Measurements from ENCODE around the gene TAS1R1.

The TAS1R1 gene

DNA sequence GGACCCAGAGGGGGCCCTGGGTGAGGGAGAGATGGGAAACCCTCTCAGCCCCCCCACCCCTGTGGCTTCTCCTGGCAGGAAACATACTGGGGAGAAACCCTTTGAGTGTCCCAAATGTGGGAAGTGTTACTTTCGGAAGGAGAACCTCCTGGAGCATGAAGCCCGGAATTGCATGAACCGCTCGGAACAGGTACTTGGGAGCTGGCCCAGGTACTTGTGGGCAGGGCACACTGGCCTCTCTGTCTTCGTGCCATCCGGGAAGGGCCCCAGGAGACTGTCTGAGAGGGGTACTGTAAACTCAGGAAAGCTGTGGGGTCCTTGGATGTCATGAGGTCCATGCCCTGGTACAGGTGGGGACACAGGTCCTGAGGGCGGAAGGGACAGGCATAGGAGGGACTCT is 30.7 kb downstream of the TAS1R1 start:
- no peaks in the 10 kb centered on the region for H3K27me3 ChIP-seq (ENCODE audit: control insufficient read depth, insufficient read depth, low read length)
- no peak overlapping the region for H3K9ac ChIP-seq (ENCODE audit: low read depth, low read length)
- H3K4me1 ChIP-seq (ENCODE audit: control insufficient read depth, insufficient read depth, low read length): peaks cover 22% of the 10 kb centered on the region
- no peak overlapping the region for H3K4me3 ChIP-seq (ENCODE audit: low read length)
- no peaks in the 10 kb centered on the region for H3K9me3 ChIP-seq (replicated peaks; ENCODE audit: low read length)
- H3K36me3 ChIP-seq (ENCODE audit: insufficient read depth, low read length): peaks cover 25% of the 10 kb centered on the region
- H3K4me2 ChIP-seq (ENCODE audit: low read length): no peak overlapping the region

DNA sequence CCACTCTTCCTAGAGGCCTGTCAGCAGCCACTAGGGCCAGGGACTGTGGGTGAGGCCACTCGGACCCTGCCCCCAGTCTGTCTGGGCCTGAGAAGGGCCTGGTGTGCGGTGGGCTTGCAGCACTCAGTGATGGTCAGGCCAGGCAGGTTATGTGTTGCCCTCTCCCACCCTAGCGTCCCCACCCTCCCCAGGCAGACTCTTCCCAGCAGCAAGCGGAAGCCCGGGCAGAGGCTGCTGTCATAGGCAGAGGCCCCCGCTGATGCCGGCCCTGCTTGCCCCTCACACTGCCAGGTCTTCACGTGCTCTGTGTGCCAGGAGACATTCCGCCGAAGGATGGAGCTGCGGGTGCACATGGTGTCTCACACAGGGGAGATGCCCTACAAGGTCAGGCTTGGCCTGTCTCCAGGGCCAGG is 31.3 kb downstream of the TAS1R1 start:
- Histone ChIP-seq H3K4me2 (ENCODE audit: low read length) (no peak overlapping the region), H3K9me3 (replicated peaks; ENCODE audit: low read length) (no peaks in the 10 kb centered on the region), H3K4me1 (ENCODE audit: control insufficient read depth, insufficient read depth, low read length) (peaks cover 23% of the 10 kb centered on the region), H3K27me3 (ENCODE audit: control insufficient read depth, insufficient read depth, low read length) (no peaks in the 10 kb centered on the region), H3K4me3 (ENCODE audit: low read length) (no peak overlapping the region), H3K9ac (ENCODE audit: low read depth, low read length) (no peak overlapping the region), H3K36me3 (ENCODE audit: insufficient read depth, low read length) (peaks cover 31% of the 10 kb centered on the region)

DNA sequence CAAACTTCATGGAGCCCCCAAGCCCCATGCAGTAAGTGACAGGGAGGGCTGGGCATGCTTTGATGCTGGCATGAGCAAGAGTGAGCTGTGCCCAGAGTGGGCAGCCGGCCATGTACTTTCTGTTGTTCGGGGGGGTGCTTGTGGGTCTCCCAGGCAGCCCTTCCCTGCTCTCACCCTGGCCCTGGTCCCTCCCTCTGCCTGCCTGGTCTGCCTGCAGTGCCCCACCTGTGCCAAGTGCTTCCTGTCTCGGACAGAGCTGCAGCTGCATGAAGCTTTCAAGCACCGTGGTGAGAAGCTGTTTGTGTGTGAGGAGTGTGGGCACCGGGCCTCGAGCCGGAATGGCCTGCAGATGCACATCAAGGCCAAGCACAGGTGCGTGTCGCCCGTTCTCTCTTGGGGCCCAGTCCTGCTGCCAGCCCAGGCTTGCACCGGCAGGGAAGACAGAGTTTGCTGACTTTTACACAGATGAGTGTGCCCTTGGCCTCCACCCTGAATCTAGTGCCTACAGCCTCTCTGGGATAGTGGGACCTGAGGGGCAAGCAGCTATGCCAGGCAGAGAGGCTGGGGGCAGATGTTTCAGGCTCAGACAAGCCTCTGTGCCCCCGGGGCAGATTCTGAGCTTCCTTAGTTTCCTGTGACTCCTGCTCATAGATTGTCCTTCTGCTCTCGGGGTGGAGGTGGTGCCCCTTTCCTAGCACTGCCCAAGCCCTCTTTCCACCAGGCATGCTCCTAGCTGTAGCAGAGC is 32.3 kb downstream of the TAS1R1 start:
- H3K4me3 ChIP-seq (ENCODE audit: low read length): no peak overlapping the region
- peaks cover 41% of the 10 kb centered on the region for H3K36me3 ChIP-seq (ENCODE audit: insufficient read depth, low read length)
- peaks cover 32% of the 10 kb centered on the region for H3K4me1 ChIP-seq (ENCODE audit: control insufficient read depth, insufficient read depth, low read length)
- H3K27me3 ChIP-seq (ENCODE audit: control insufficient read depth, insufficient read depth, low read length): no peaks in the 10 kb centered on the region
- H3K9ac ChIP-seq (ENCODE audit: low read depth, low read length): no peak overlapping the region
- H3K4me2 ChIP-seq (ENCODE audit: low read length): no peak overlapping the region
- no peaks in the 10 kb centered on the region for H3K9me3 ChIP-seq (replicated peaks; ENCODE audit: low read length)

DNA sequence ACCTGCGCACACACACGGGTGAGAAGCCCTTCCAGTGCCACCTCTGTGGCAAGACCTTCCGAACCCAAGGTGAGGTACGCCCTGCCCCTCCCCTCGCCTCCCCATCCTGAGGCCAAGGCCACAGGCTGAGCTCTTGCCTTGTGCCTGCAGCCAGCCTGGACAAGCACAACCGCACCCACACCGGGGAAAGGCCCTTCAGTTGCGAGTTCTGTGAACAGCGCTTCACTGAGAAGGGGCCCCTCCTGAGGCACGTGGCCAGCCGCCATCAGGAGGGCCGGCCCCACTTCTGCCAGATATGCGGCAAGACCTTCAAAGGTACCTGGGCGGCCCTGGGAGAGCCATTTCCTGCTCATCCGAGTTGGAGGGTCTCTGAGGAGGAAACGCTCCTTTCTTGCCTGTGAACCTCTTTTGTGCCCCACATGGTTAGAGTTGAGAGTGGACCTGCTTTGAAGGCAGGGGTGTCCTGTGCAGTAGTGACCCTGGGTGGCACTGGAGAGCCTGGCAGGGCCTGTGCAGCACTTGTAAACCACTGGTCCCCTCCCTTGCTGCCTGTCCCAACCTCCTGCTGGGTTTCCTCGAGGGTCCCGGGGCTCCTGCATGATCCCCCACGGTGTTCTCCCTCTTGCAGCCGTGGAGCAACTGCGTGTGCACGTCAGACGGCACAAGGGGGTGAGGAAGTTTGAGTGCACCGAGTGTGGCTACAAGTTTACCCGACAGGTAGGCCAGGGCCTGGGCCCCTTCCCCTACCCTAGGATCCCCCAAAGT is 33.2 kb downstream of the TAS1R1 start:
- no peaks in the 10 kb centered on the region for H3K27me3 ChIP-seq (ENCODE audit: control insufficient read depth, insufficient read depth, low read length)
- peaks cover 32% of the 10 kb centered on the region for H3K4me1 ChIP-seq (ENCODE audit: control insufficient read depth, insufficient read depth, low read length)
- H3K36me3 ChIP-seq (ENCODE audit: insufficient read depth, low read length): peaks cover 50% of the 10 kb centered on the region
- H3K9me3 ChIP-seq (replicated peaks; ENCODE audit: low read length): no peaks in the 10 kb centered on the region
- no peak overlapping the region for H3K4me2 ChIP-seq (ENCODE audit: low read length)
- no peak overlapping the region for H3K9ac ChIP-seq (ENCODE audit: low read depth, low read length)
- no peak overlapping the region for H3K4me3 ChIP-seq (ENCODE audit: low read length)

DNA sequence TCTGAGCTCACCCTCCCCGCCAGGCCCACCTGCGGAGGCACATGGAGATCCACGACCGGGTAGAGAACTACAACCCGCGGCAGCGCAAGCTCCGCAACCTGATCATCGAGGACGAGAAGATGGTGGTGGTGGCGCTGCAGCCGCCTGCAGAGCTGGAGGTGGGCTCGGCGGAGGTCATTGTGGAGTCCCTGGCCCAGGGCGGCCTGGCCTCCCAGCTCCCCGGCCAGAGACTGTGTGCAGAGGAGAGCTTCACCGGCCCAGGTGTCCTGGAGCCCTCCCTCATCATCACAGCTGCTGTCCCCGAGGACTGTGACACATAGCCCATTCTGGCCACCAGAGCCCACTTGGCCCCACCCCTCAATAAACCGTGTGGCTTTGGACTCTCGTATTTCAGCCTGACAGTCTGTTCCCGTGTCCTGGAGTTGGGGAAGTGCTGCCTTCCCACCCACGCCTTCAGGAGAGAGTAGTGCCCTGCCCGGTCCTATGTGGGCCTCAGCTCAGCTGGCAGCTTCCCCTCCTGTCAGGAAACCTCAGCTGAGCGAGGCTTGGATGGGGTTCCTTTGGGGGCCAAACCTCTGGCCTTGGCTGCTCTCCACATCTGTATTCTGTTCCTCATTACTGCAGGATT is 33.9 kb downstream of the TAS1R1 start:
- Histone ChIP-seq H3K4me3 (ENCODE audit: low read length) (no peak overlapping the region), H3K9ac (ENCODE audit: low read depth, low read length) (no peak overlapping the region)

DNA sequence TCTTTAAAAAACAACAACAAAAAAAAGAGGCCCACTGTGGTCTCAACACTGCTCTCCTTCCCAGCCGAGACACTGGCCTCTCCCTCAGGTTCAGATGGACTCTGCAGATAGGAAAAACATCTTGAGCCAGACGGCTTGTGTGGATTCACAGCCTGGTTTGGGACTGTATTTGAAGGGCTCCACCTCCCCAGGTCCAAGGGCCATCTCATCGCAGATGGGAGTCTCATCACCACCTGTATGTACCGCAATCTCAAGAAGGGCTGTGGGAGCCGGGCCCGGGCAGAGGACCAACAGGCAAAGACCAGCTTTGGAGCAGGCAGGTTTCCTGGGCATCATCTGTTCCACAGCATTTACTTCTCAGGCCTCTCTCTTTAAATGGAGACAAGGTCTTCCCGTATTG is 34.9 kb downstream of the TAS1R1 start:
- Histone ChIP-seq H3K9ac (ENCODE audit: low read depth, low read length) (no peak overlapping the region), H3K27me3 (ENCODE audit: control insufficient read depth, insufficient read depth, low read length) (no peaks in the 10 kb centered on the region), H3K36me3 (ENCODE audit: insufficient read depth, low read length) (peaks cover 66% of the 10 kb centered on the region), H3K4me1 (ENCODE audit: control insufficient read depth, insufficient read depth, low read length) (peaks cover 32% of the 10 kb centered on the region), H3K4me3 (ENCODE audit: low read length) (no peak overlapping the region), H3K9me3 (replicated peaks; ENCODE audit: low read length) (no peaks in the 10 kb centered on the region), H3K4me2 (ENCODE audit: low read length) (no peak overlapping the region)

More for the DNA sequence above, 33.9 kb downstream of the TAS1R1 start:
- Histone ChIP-seq H3K36me3 (ENCODE audit: insufficient read depth, low read length) (peaks cover 57% of the 10 kb centered on the region), H3K9me3 (replicated peaks; ENCODE audit: low read length) (no peaks in the 10 kb centered on the region), H3K4me2 (ENCODE audit: low read length) (no peak overlapping the region), H3K27me3 (ENCODE audit: control insufficient read depth, insufficient read depth, low read length) (no peaks in the 10 kb centered on the region), H3K4me1 (ENCODE audit: control insufficient read depth, insufficient read depth, low read length) (peaks cover 32% of the 10 kb centered on the region)

DNA sequence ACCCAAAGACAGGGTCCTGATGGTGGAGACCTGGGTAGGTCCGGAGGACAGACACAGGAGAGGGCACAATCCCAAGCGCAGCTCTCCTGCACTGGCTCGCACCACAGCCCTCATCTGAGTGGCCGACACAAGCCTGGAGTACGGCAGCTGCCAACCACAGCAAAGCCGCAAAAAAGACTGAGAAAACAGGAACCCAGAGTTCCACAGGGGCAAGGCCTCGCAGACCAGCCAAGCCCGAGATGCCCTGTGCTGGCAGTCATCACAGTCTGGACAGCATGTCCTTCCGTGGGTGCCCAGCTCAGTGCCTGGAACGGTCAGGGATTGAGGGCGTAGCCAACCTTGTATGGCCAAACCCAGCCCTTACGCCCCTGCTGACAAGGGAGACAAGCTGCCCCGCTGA is 36.1 kb downstream of the TAS1R1 start:
- no peak overlapping the region for H3K4me2 ChIP-seq (ENCODE audit: low read length)
- H3K27me3 ChIP-seq (ENCODE audit: control insufficient read depth, insufficient read depth, low read length): no peaks in the 10 kb centered on the region
- no peak overlapping the region for H3K9ac ChIP-seq (ENCODE audit: low read depth, low read length)
- no peak overlapping the region for H3K4me3 ChIP-seq (ENCODE audit: low read length)
- H3K36me3 ChIP-seq (ENCODE audit: insufficient read depth, low read length): peaks cover 78% of the 10 kb centered on the region
- no peaks in the 10 kb centered on the region for H3K9me3 ChIP-seq (replicated peaks; ENCODE audit: low read length)
- peaks cover 32% of the 10 kb centered on the region for H3K4me1 ChIP-seq (ENCODE audit: control insufficient read depth, insufficient read depth, low read length)

DNA sequence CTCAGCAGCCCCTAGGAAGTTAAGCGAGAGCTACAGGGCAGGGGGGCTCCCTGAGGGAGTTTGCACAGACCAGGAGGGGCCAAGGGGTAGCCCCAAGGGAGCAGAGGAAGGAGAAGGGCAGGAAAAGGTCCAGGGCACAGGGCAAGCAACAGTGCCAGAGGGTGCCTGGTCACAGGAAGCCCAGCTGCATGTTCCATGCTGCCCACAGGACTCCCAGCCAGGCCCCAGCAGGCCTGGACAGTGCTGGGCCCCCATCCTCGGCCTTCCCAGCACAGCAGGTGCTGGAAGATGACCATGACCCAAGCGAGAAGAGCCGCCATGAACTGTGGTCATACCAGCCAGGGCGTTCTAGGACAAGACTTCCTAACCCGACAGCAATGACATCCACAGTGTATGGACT is 36.5 kb downstream of the TAS1R1 start:
- Histone ChIP-seq H3K4me2 (ENCODE audit: low read length) (no peak overlapping the region), H3K4me3 (ENCODE audit: low read length) (no peak overlapping the region), H3K9ac (ENCODE audit: low read depth, low read length) (no peak overlapping the region), H3K9me3 (replicated peaks; ENCODE audit: low read length) (no peaks in the 10 kb centered on the region), H3K4me1 (ENCODE audit: control insufficient read depth, insufficient read depth, low read length) (peaks cover 34% of the 10 kb centered on the region), H3K36me3 (ENCODE audit: insufficient read depth, low read length) (peaks cover 82% of the 10 kb centered on the region), H3K27me3 (ENCODE audit: control insufficient read depth, insufficient read depth, low read length) (no peaks in the 10 kb centered on the region)

DNA sequence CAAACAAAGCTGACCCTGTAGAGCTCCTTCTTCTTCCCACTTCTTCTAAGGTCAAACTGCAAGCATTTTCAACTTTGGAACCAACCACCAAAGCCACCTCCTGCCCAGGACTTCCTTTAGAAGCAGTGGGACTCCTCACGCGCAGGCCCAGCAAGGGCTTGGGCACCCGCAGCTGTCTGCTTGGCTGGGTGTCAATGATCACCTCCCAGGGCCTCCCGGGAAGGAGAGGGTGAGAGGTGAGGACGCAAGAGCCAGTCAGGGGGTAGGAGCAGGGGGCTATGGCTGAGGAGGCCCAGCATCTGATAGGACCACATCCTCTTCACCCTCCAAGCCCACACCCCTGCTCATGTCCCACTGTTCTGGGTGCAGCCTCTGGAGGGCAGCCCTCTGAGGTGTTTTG is 37.3 kb downstream of the TAS1R1 start:
- Histone ChIP-seq H3K36me3 (ENCODE audit: insufficient read depth, low read length) (peaks cover 90% of the 10 kb centered on the region), H3K4me1 (ENCODE audit: control insufficient read depth, insufficient read depth, low read length) (peaks cover 35% of the 10 kb centered on the region), H3K27me3 (ENCODE audit: control insufficient read depth, insufficient read depth, low read length) (no peaks in the 10 kb centered on the region), H3K9me3 (replicated peaks; ENCODE audit: low read length) (no peaks in the 10 kb centered on the region), H3K9ac (ENCODE audit: low read depth, low read length) (no peak overlapping the region), H3K4me2 (ENCODE audit: low read length) (no peak overlapping the region), H3K4me3 (ENCODE audit: low read length) (no peak overlapping the region)

DNA sequence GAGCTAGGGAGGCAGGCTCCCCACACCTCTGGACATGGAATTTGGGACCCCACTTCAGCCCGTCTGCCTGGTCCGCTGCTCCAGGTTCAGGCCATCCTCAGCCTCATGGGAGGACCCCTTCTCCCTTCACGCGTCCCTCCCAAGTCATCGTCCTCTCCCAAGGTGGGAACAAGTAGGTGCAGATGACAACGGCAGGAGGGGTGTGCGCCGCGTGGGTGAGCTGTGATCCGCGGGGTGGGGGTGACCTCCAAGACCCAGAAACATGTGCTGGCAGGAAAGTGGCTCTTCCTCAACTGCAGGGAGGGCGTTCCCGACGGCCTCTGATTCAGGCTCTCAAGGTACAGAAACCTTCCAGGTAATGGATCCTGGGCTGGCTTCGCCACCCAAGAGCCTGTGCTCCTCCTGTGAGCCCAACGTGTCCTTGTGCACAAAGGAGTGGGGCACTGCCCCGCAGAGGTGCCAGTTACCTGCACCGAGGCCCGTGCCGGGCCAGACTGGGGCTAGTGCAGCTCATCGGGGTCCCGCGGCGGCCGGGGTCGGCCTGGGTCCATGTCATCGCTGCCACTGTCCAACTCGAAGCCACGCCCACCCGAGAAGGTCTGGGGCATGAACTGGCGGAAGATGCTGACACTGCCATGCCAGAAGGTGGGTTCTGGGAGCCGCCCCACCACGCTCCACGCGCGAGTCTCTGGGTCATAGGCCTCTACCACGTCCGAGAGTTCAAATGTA is 37.9 kb downstream of the TAS1R1 start:
- Histone ChIP-seq H3K4me3 (ENCODE audit: low read length) (no peak overlapping the region), H3K27me3 (ENCODE audit: control insufficient read depth, insufficient read depth, low read length) (no peaks in the 10 kb centered on the region), H3K9ac (ENCODE audit: low read depth, low read length) (no peak overlapping the region), H3K9me3 (replicated peaks; ENCODE audit: low read length) (no peaks in the 10 kb centered on the region), H3K4me2 (ENCODE audit: low read length) (no peak overlapping the region), H3K36me3 (ENCODE audit: insufficient read depth, low read length) (peaks cover 96% of the 10 kb centered on the region), H3K4me1 (ENCODE audit: control insufficient read depth, insufficient read depth, low read length) (peaks cover 38% of the 10 kb centered on the region)

DNA sequence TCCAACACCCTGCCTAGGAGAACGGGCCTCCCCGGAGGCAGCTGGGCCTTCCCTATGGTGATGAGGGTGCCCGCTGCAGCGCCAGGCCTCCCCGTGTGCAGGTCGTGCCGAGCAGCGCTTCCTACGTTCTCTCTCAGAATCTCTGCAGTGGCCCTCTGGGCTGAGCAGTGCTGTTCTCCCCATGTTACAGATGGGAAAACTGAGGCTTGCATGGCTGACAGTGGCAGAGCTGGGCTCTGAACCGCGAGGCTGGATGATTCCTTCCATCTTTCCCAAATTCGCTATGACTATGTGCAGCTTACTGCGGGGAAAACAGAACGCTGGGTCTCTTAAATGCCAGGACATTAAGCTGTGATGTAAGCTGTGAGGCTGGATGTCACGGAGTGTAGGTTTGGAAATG is 38.7 kb downstream of the TAS1R1 start:
- Histone ChIP-seq H3K4me2 (ENCODE audit: low read length) (no peak overlapping the region), H3K27me3 (ENCODE audit: control insufficient read depth, insufficient read depth, low read length) (no peaks in the 10 kb centered on the region), H3K4me1 (ENCODE audit: control insufficient read depth, insufficient read depth, low read length) (peaks cover 45% of the 10 kb centered on the region), H3K4me3 (ENCODE audit: low read length) (no peak overlapping the region), H3K9ac (ENCODE audit: low read depth, low read length) (no peak overlapping the region), H3K36me3 (ENCODE audit: insufficient read depth, low read length) (peaks cover 94% of the 10 kb centered on the region), H3K9me3 (replicated peaks; ENCODE audit: low read length) (no peaks in the 10 kb centered on the region)
